RCC 7860 (cell line): ENCODE results near the gene SMURF2.
A peak's percentile ranks its signal among the peaks of the same experiment; 100 is the strongest.

ENCODE experiments used
- DNase-seq: peaks from one replicate; pipeline ENCODE4 v3.0.0-alpha.2; 2015; ENCODE audit warnings: low spot score
- FAIRE-seq: peaks from 2 replicates; lab custom pipeline; 2012; peaks lifted over from hg19 to GRCh38; lab: Jason Lieb, UNC

Gene SMURF2

GRCh38 chr17:64544742-64545141, 117.4 kb downstream of the SMURF2 start:
- FAIRE-seq (no peak), DNase-seq (no peak)

- DNase-seq, result no peak
- FAIRE-seq, result no peak
Observed at GRCh38 chr17:64540118-64540776, 121.9 kb downstream of the SMURF2 start.

- no peak for DNase-seq
- no peak for FAIRE-seq
Observed at GRCh38 chr17:64538508-64539130, 123.5 kb downstream of the SMURF2 start.

- FAIRE-seq (no peak), DNase-seq (no peak)
Observed at GRCh38 chr17:64537488-64537887, 124.6 kb downstream of the SMURF2 start.

- DNase-seq (no peak), FAIRE-seq (no peak)
Observed at GRCh38 chr17:64536913-64537312, 125.2 kb downstream of the SMURF2 start.

DNA sequence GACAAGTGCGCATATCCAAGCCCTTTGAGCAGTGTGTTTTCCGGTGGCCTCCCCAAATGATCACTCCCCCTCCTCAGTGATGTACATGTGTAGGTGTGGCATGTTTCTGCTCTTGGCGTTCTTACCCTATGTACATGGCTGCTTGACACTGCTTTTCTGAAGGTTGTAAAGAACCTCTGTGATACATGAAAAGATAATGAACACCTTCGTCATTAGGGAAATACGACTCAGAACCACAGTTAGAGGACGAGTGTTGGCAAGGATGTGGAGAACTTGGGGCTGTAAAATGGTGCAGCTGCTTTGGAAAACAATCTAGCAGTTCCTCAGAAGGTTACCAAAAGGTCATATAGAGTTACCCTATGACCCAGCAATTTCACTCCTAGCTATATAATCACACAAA, 126.8 kb downstream of the SMURF2 start:
- no peak for FAIRE-seq
- DNase-seq, result no peak

DNA sequence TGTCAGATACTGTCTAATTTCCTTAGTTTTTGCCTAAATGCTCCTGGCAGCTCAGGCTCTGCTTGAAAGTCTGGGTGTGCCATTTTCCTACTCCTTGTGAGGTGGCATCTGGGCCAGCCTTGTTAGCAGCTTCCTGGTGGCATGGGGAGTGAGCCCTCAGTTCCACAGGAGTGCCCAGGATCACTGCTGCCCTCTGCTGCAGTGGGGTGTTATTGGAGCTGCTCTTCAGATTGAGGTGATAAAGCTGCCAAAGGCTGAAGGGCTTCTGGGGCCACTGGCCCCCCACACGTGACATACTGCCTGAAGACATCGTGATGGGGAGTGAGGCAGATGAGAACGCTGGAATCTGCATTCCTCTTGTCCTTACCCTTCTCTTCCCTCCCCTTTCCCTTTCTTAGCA, 127.9 kb downstream of the SMURF2 start:
- DNase-seq (no peak), FAIRE-seq (no peak)

DNA sequence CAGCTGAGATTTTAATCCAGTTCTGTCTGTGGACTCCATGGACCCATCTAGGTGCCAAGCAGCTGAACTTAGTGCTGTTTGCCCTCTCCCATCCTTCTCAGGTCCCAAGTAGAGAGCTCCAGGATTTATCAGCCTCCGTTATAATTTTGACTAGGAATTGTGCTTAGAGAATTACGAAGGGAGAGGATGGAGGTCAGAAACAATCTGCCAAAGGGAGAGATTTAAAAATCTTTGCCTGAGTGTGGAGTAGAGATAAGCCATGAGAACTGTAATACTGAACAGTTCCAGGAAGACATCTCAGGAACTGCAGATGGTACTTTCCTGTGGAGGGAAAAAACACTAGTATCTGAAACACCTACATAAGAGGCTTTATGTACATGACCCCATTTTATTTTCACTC, 128.3 kb downstream of the SMURF2 start:
- DNase-seq (no peak), FAIRE-seq (no peak)

DNA sequence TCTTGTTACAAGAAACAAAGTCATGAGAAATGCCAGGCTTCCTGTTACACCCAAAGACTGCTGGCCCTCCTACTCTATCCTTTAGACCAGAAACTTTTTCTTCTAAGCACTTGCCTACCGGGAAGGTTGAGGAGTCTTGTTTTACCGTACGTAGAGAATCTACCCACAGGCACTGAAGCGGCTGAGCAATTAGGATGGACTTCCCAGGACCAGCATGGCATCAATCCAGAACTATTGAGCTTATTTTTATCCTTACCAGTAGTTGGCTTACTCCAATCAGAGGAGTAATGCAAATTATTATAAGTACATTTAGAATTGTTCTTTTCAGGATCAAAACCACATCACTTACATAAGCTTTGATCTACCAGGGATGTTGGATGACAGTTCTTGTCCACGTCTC, 129.7 kb downstream of the SMURF2 start:
- no peak for DNase-seq
- FAIRE-seq, result no peak

- FAIRE-seq (no peak), DNase-seq (no peak)
Observed at GRCh38 chr17:64531955-64532371, 130.1 kb downstream of the SMURF2 start.

- FAIRE-seq, result no peak
- no peak for DNase-seq
Observed at GRCh38 chr17:64529221-64529620, 132.9 kb downstream of the SMURF2 start.

GRCh38 chr17:64527914-64528313, 134.2 kb downstream of the SMURF2 start:
- no peak for FAIRE-seq
- no peak for DNase-seq

DNA sequence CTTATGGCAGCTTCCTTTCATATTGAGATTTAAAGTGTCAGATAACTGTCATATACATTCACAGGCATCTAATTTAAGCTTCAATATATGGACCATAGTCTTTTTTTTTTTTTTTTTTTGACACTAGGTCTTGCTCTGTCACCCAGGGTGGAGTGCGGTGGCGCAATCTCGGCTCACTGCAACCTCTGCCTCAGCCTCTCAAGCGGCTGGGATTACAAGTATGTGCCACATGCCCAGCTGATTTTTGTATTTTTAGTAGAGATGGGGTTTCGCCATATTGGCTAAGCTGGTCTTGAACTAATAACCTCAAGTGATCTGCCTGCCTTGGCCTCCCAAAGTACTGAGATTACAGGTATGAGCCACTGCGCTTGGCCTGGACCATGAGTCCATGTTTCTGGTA, 141.7 kb downstream of the SMURF2 start:
- FAIRE-seq (no peak), DNase-seq (no peak)

DNA sequence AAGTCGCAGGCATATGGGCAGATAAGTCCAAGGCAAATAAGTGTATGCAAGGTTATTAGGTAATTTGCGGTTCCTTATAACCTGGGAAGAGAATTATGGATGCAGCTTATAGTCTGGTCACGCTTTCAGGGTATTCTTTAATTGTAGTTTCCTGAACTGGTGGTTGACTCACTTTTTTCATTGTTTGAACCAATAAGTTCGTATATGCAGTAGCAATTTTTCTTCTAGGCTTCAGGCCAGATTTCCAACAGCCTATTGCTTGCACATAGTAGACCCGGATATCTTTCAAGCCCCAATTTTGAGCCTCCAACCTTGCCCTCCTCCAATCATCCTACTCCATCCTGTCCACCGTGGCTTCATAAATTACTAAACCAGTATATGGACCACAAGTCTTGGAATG, 142.5 kb downstream of the SMURF2 start:
- FAIRE-seq, result no peak
- DNase-seq, result no peak

GRCh38 chr17:64515829-64516228, 146.3 kb downstream of the SMURF2 start:
- FAIRE-seq, result no peak
- no peak for DNase-seq

DNA sequence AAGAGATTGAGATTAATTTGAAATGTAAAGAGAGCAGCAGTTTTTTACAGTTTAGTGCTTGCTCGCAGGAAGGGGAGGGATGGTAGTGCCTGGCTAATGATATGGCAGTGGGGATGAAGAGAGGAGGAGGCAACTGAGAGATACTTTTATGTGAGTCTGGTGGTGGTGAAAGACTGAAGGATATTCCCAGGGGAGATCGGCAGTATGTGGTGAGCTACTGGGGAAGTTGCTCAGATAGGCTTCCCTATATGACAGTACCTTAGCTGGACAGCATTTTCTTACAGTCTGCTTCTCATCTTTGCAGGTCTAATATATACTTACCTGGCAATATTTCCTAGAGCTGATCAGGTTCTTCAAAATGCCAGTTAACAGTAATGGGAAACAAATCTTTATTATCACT, 146.7 kb downstream of the SMURF2 start:
- FAIRE-seq (no peak), DNase-seq (no peak)

- FAIRE-seq (no peak), DNase-seq (no peak)
Observed at GRCh38 chr17:64509179-64509578, 152.9 kb downstream of the SMURF2 start.

- FAIRE-seq (no peak), DNase-seq (no peak)
Observed at GRCh38 chr17:64508683-64509082, 153.4 kb downstream of the SMURF2 start.

DNA sequence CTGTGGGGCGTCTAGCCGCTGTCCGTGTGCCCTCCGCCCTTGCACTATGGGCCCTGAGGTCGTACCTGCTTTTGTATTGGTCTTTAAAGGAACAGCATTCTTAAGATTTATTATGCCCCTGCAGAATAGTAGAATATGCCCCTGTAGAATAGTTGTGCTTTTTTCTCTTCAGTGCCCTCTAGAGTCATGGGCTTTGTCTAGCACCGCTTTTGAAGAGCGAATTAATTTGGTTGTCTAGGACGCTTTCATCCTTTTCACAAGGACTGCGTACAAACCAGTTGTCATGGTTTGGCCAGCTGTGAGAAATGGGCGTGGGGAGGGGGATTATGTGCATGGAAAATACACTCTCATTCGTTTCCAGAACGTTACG, 154.7 kb downstream of the SMURF2 start:
- FAIRE-seq (no peak), DNase-seq (peak; percentile 67)

- FAIRE-seq, result peak; percentile 26
Observed at GRCh38 chr17:64506576-64507412, 155.3 kb downstream of the SMURF2 start, which contains the start of gene CEP95. CEP95 (plus strand) TSS chr17:64506977; CDS start chr17:64507098, 121 bp downstream.

GRCh38 chr17:64506201-64506575, 155.9 kb downstream of the SMURF2 start, which contains the start of gene DDX5:
DDX5 (minus strand) TSS chr17:64506289; CDS start chr17:64506119, 170 bp downstream.
- DNase-seq (peak; percentile 97), FAIRE-seq (peak; percentile 56)

More at GRCh38 chr17:64506576-64507412, 155.3 kb downstream of the SMURF2 start, which contains the start of gene CEP95:
- DNase-seq, result no peak
